Stomach smooth muscle (tissue), 2 donors: ENCODE data around the gene USP3.

Experiments
- H3K27ac ChIP-seq: one replicate; pipeline ENCODE4 v1.7.0; 2013; ENCODE audit warnings: mild to moderate bottlenecking, low read length, inconsistent platforms
- H3K27me3 ChIP-seq, 2 donors: one replicate each; pipeline ENCODE4 v1.7.0; 2013; ENCODE audit warnings: low read length in 2 of 2; ENCODE audit not compliant: insufficient read depth in 2 of 2, control insufficient read depth in 1 of 2
- H3K36me3 ChIP-seq, 2 donors: one replicate each; pipeline ENCODE4 v1.7.0; 2013; ENCODE audit warnings: low read length in 2 of 2; ENCODE audit not compliant: control insufficient read depth in 2 of 2, insufficient read depth in 2 of 2
- H3K4me1 ChIP-seq: one replicate; pipeline ENCODE4 v1.7.0; 2013; ENCODE audit warnings: low read length; ENCODE audit not compliant: control insufficient read depth, insufficient read depth
- H3K4me3 ChIP-seq, 2 donors: one replicate each; pipeline ENCODE4 v1.7.0; 2013; ENCODE audit warnings: low read length in 2 of 2
- H3K9ac ChIP-seq, 2 donors: one replicate each; pipeline ENCODE4 v1.7.0; 2013; ENCODE audit warnings: low read length in 2 of 2, mild to moderate bottlenecking in 1 of 2
- H3K9me3 ChIP-seq, 2 donors: one replicate each; pipeline ENCODE4 v1.7.0; 2013; ENCODE audit warnings: low read length in 2 of 2; ENCODE audit not compliant: control insufficient read depth in 2 of 2
- donor health status: healthy.
- donor health status: Pancreatic carcinoma.

Gene USP3

GRCh38 chr15:63504247-63504978, at the start of gene USP3:
Gene USP3, plus strand, starts transcription at chr15:63504593. Its CDS starts 147 bp downstream, at chr15:63504740.
- Histone ChIP-seq H3K36me3 (no peaks in the 10 kb centered on the region), H3K27ac (peak within 1 kb of the TSS; percentile 99), H3K27me3 (no peaks in the 10 kb centered on the region), H3K4me1 (peaks cover 35% of the 10 kb centered on the region), H3K9ac (peak within 1 kb of the TSS; percentile 92 to 96), H3K9me3 (no peaks in the 10 kb centered on the region), H3K4me3 (peak within 1 kb of the TSS; percentile 83 to 84)

- H3K27me3 ChIP-seq: no peaks in the 10 kb centered on the region
- H3K27ac ChIP-seq: no peak overlapping the region
- H3K4me1 ChIP-seq: peaks cover 8% of the 10 kb centered on the region
- H3K4me3 ChIP-seq: no peak overlapping the region
- H3K9me3 ChIP-seq: no peaks in the 10 kb centered on the region
- no peak overlapping the region for H3K9ac ChIP-seq
- no peaks in the 10 kb centered on the region for H3K36me3 ChIP-seq
These were observed 48.1 kb upstream of the USP3 start for GRCh38 chr15:63456258-63456657.

GRCh38 chr15:63457379-63457778, 47.0 kb upstream of the USP3 start:
- Histone ChIP-seq H3K36me3 (no peaks in the 10 kb centered on the region), H3K9me3 (no peaks in the 10 kb centered on the region), H3K4me1 (peaks cover 10% of the 10 kb centered on the region), H3K27me3 (no peaks in the 10 kb centered on the region), H3K27ac (no peak overlapping the region), H3K9ac (no peak overlapping the region), H3K4me3 (no peak overlapping the region)

- no peak overlapping the region for H3K4me3 ChIP-seq
- H3K4me1 ChIP-seq: peaks cover 14% of the 10 kb centered on the region
- no peaks in the 10 kb centered on the region for H3K9me3 ChIP-seq
- H3K36me3 ChIP-seq: no peaks in the 10 kb centered on the region
- H3K27ac ChIP-seq: no peak overlapping the region
- H3K9ac ChIP-seq: no peak overlapping the region
- no peaks in the 10 kb centered on the region for H3K27me3 ChIP-seq
These were observed 46.4 kb upstream of the USP3 start for GRCh38 chr15:63458026-63458425.

- no peak overlapping the region for H3K27ac ChIP-seq
- H3K36me3 ChIP-seq: no peaks in the 10 kb centered on the region
- no peak overlapping the region for H3K4me3 ChIP-seq
- no peak overlapping the region for H3K9ac ChIP-seq
- no peaks in the 10 kb centered on the region for H3K27me3 ChIP-seq
- peaks cover 23% of the 10 kb centered on the region for H3K4me1 ChIP-seq
- no peaks in the 10 kb centered on the region for H3K9me3 ChIP-seq
These were observed 45.5 kb upstream of the USP3 start for GRCh38 chr15:63458794-63459395.

GRCh38 chr15:63460210-63461155, 43.9 kb upstream of the USP3 start:
- no peak overlapping the region for H3K27ac ChIP-seq
- H3K4me3 ChIP-seq: no peak overlapping the region
- no peaks in the 10 kb centered on the region for H3K27me3 ChIP-seq
- no peak overlapping the region for H3K9ac ChIP-seq
- no peaks in the 10 kb centered on the region for H3K9me3 ChIP-seq
- peaks cover 32% of the 10 kb centered on the region for H3K4me1 ChIP-seq
- H3K36me3 ChIP-seq: no peaks in the 10 kb centered on the region

GRCh38 chr15:63461230-63461985, 43.0 kb upstream of the USP3 start:
- Histone ChIP-seq H3K27me3 (no peaks in the 10 kb centered on the region), H3K4me1 (peaks cover 32% of the 10 kb centered on the region), H3K4me3 (no peak overlapping the region), H3K9me3 (no peaks in the 10 kb centered on the region), H3K9ac (no peak overlapping the region), H3K36me3 (no peaks in the 10 kb centered on the region), H3K27ac (peak overlapping the region; percentile 32)

- H3K27ac ChIP-seq: peak overlapping the region; percentile 32
- H3K4me3 ChIP-seq: no peak overlapping the region
- H3K27me3 ChIP-seq: no peaks in the 10 kb centered on the region
- no peaks in the 10 kb centered on the region for H3K9me3 ChIP-seq
- H3K9ac ChIP-seq: no peak overlapping the region
- no peaks in the 10 kb centered on the region for H3K36me3 ChIP-seq
- H3K4me1 ChIP-seq: peaks cover 37% of the 10 kb centered on the region
These were observed 42.3 kb upstream of the USP3 start for GRCh38 chr15:63462088-63462487.

GRCh38 chr15:63463036-63463435, 41.4 kb upstream of the USP3 start:
- H3K36me3 ChIP-seq: no peaks in the 10 kb centered on the region
- H3K27ac ChIP-seq: peak overlapping the region; percentile 32
- H3K9me3 ChIP-seq: no peaks in the 10 kb centered on the region
- H3K4me1 ChIP-seq: peaks cover 43% of the 10 kb centered on the region
- H3K27me3 ChIP-seq: no peaks in the 10 kb centered on the region
- H3K4me3 ChIP-seq: no peak overlapping the region
- H3K9ac ChIP-seq: no peak overlapping the region

- Histone ChIP-seq H3K27ac (peak overlapping the region; percentile 32), H3K9ac (no peak overlapping the region), H3K4me3 (no peak overlapping the region), H3K36me3 (no peaks in the 10 kb centered on the region), H3K27me3 (no peaks in the 10 kb centered on the region), H3K9me3 (no peaks in the 10 kb centered on the region), H3K4me1 (peaks cover 43% of the 10 kb centered on the region)
These were observed 40.6 kb upstream of the USP3 start for GRCh38 chr15:63463793-63464192.
